Thyroid gland (tissue), 4 donors: ENCODE measurements around the gene CTDSP1.

ENCODE experiments used
- POLR2A ChIP-seq, 2 donors: fragments of 450-650 bp; IDR thresholded peaks; one replicate each; pipeline ENCODE4 v1.6.1; 2017; ENCODE audit warnings: antibody characterized with exemption in 2 of 2, mild to moderate bottlenecking in 2 of 2, moderate library complexity in 1 of 2
- TF ChIP-seq, protein P1 (sequence below), 6 experiments: fragments of 200-600 bp in 3 of 6; fragments of 450-650 bp in 3 of 6; sonication (generic) in 3 of 6; IDR thresholded peaks; one replicate each; pipeline ENCODE4 v1.5.1; 2016 to 2019; ENCODE audit warnings: antibody characterized with exemption in 6 of 6, mild to moderate bottlenecking in 2 of 6, inconsistent platforms in 1 of 6, moderate library complexity in 1 of 6

DNA sequence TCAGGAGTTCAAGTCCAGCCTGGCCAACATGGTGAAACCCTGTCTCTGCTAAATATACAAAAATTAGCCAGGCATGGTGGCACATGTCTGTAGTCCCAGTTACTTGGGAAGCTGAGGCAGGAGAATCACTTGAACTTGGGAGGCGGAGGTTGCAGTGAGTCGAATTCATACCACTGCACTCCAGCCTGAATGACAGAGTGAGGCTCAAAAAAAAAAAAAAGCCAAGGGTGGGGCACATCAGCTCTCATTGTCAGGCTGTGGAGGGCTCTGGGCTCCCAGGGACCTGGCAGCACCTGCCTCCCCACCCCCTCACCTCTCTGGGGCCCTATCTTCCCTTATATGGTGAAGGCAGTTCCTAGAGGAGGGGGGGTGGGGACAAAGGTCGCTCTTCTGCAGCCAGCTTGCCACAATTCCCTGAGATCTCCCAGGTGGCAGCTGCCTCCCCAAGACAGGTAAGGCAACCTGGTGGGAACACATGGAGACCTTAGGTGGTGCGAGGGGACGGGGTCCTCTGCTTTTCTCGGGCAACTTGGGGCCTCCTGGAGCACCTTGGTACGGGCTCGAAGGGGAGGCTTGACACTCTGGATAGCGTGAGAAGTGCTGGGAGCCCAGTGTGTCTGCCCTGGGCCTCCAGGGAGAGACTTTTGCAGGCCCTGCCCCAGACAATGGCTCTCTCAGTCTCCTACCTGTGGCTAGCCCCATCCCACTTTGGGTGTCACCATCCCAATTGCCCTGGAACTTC, 19.2 kb downstream of the CTDSP1 start, which contains the start of gene VIL1:
- TF ChIP-seq, protein P1, sequence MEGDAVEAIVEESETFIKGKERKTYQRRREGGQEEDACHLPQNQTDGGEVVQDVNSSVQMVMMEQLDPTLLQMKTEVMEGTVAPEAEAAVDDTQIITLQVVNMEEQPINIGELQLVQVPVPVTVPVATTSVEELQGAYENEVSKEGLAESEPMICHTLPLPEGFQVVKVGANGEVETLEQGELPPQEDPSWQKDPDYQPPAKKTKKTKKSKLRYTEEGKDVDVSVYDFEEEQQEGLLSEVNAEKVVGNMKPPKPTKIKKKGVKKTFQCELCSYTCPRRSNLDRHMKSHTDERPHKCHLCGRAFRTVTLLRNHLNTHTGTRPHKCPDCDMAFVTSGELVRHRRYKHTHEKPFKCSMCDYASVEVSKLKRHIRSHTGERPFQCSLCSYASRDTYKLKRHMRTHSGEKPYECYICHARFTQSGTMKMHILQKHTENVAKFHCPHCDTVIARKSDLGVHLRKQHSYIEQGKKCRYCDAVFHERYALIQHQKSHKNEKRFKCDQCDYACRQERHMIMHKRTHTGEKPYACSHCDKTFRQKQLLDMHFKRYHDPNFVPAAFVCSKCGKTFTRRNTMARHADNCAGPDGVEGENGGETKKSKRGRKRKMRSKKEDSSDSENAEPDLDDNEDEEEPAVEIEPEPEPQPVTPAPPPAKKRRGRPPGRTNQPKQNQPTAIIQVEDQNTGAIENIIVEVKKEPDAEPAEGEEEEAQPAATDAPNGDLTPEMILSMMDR (IDR thresholded peaks at IDR 0.05): no peak
- TF ChIP-seq POLR2A (IDR thresholded peaks at IDR 0.05): no peak
